ENCODE results near the gene ATP13A2. TPM values are rescaled to one million over a fixed set of nuclear protein-coding genes. Genes with fewer than 3 reads are reported as not detected.

Gene ATP13A2
- total RNA-seq, 4 donors from 2014 or later = 17.9 to 37.0 (median 26.8) TPM

- H3K27me3 ChIP-seq = no peaks in the 10 kb centered on the region
- in situ Hi-C loops (cut with MboI; ENCODE audit: low sequenced_read_pairs in 4 of 4) = no loop called here
- DNase-seq (no peak), ATAC-seq (no peak)
- peaks cover 0 to 44% of the 10 kb centered on the region in 2 donors for H3K36me3 ChIP-seq
- no peak overlapping the region for H3K4me3 ChIP-seq
- no peak for TF ChIP-seq POLR2A (IDR thresholded peaks at IDR 0.05)
- TF ChIP-seq, protein P1, sequence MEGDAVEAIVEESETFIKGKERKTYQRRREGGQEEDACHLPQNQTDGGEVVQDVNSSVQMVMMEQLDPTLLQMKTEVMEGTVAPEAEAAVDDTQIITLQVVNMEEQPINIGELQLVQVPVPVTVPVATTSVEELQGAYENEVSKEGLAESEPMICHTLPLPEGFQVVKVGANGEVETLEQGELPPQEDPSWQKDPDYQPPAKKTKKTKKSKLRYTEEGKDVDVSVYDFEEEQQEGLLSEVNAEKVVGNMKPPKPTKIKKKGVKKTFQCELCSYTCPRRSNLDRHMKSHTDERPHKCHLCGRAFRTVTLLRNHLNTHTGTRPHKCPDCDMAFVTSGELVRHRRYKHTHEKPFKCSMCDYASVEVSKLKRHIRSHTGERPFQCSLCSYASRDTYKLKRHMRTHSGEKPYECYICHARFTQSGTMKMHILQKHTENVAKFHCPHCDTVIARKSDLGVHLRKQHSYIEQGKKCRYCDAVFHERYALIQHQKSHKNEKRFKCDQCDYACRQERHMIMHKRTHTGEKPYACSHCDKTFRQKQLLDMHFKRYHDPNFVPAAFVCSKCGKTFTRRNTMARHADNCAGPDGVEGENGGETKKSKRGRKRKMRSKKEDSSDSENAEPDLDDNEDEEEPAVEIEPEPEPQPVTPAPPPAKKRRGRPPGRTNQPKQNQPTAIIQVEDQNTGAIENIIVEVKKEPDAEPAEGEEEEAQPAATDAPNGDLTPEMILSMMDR (IDR thresholded peaks at IDR 0.05 in 4 of 5, conservative IDR thresholded peaks at IDR 0.05 in 1 of 5) = no peak
- intact Hi-C loops (cut with DNase I; ENCODE audit: low total_unique reads) = no loop called here
- no peaks in the 10 kb centered on the region for H3K9me3 ChIP-seq
- no peaks in the 10 kb centered on the region for H3K4me1 ChIP-seq
- H3K27ac ChIP-seq = no peak overlapping the region
These were observed 18.1 kb downstream of the ATP13A2 start for GRCh38 chr1:16993521-16994038.

DNA sequence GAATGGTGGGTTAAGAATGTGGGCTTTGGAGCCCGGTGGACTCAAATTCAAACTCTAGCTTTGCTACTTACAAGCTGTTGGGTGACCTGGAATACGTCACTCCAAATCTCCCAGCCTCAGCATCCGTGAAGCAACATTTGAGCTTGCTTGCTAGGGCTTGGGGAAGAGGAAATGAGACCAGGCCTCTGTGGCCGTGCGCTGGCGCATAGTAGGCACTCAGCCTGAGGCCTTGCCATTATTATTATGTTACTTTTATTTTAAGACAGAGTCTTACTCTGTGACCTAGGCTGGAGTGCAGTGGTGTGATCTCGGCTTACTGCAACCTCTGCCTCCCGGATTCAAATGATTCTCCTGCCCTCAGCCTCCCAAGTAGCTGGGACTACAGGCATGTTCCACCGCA, 19.1 kb downstream of the ATP13A2 start:
- Histone ChIP-seq H3K36me3 (peaks cover 0 to 44% of the 10 kb centered on the region in 2 donors), H3K4me3 (no peak overlapping the region), H3K9me3 (no peaks in the 10 kb centered on the region), H3K4me1 (no peaks in the 10 kb centered on the region), H3K27ac (no peak overlapping the region), H3K27me3 (no peaks in the 10 kb centered on the region)
- ATAC-seq (no peak), DNase-seq (no peak)
- in situ Hi-C loops (cut with MboI; ENCODE audit: low sequenced_read_pairs in 4 of 4) = no loop called here
- no peak for TF ChIP-seq POLR2A (IDR thresholded peaks at IDR 0.05)
- TF ChIP-seq, protein P1 (IDR thresholded peaks at IDR 0.05 in 4 of 5, conservative IDR thresholded peaks at IDR 0.05 in 1 of 5) = no peak
- intact Hi-C loops (cut with DNase I; ENCODE audit: low total_unique reads) = no loop called here

- no peak overlapping the region for H3K27ac ChIP-seq
- no peak for ATAC-seq
- H3K36me3 ChIP-seq = peaks cover 0 to 50% of the 10 kb centered on the region in 2 donors
- DNase-seq = no peak
- no peaks in the 10 kb centered on the region for H3K9me3 ChIP-seq
- H3K4me3 ChIP-seq = no peak overlapping the region
- H3K27me3 ChIP-seq = no peaks in the 10 kb centered on the region
- intact Hi-C loops (cut with DNase I; ENCODE audit: low total_unique reads) = no loop called here
- in situ Hi-C loops (cut with MboI; ENCODE audit: low sequenced_read_pairs in 4 of 4) = no loop called here
- no peaks in the 10 kb centered on the region for H3K4me1 ChIP-seq
- no peak for TF ChIP-seq POLR2A (IDR thresholded peaks at IDR 0.05)
- TF ChIP-seq, protein P1 (IDR thresholded peaks at IDR 0.05 in 4 of 5, conservative IDR thresholded peaks at IDR 0.05 in 1 of 5) = no peak
These were observed 19.6 kb downstream of the ATP13A2 start for GRCh38 chr1:16992102-16992501.

DNA sequence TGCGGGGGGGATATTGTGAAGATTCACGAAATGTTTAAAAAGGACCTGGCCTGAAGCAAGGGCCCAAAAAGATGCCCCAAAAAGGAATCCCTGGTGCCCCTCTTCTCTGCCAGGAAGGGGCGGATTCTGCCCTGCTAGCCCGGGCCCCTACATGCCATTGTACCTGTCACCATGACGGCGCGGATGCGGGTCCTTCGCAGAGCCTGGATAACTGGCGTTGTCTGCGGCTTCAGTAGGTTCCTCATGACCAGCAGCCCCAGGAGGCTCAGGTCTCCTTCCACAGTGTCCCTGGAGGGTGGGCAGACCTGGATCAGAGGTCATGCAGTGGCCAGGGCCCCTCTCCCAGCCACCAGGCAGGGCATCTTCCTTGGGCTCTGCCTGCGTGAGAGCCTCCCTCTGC, 20.2 kb downstream of the ATP13A2 start:
- in situ Hi-C loops (cut with MboI; ENCODE audit: low sequenced_read_pairs in 4 of 4) = no loop called here
- ATAC-seq (no peak), DNase-seq (no peak)
- TF ChIP-seq, protein P1 (IDR thresholded peaks at IDR 0.05 in 4 of 5, conservative IDR thresholded peaks at IDR 0.05 in 1 of 5) = no peak
- no peak for TF ChIP-seq POLR2A (IDR thresholded peaks at IDR 0.05)
- no peaks in the 10 kb centered on the region for H3K27me3 ChIP-seq
- H3K4me3 ChIP-seq = no peak overlapping the region
- H3K9me3 ChIP-seq = no peaks in the 10 kb centered on the region
- no peak overlapping the region for H3K27ac ChIP-seq
- H3K36me3 ChIP-seq = peaks cover 0 to 49% of the 10 kb centered on the region in 2 donors
- no peaks in the 10 kb centered on the region for H3K4me1 ChIP-seq
- intact Hi-C loops (cut with DNase I; ENCODE audit: low total_unique reads) = no loop called here
